ENCODE results near the gene NPPB. TPM values are rescaled to one million over a fixed set of nuclear protein-coding genes. Genes with fewer than 3 reads are reported as not detected.

Gene NPPB
- total and polyA plus RNA-seq, 9 of the 15 experiments (the other 6 are each of a cell fraction or from before 2014, with no cell fraction given) = not detected

- TF ChIP-seq CHD7 (IDR thresholded peaks at IDR 0.05; ENCODE audit: low read depth, low read length) (no peak), ZNF436 (CRISPR knock-in tag; IDR thresholded peaks at IDR 0.05) (peak; percentile 96), TGIF2 (CRISPR knock-in tag; IDR thresholded peaks at IDR 0.05) (peak; percentile 83; the same call in 1 of the 2 replicates), CHD1 (IDR thresholded peaks at IDR 0.05; ENCODE audit: low read length) (peak; percentile 26), NFE2L1 (tag; IDR thresholded peaks at IDR 0.05; ENCODE audit: borderline replicate concordance, low read depth) (no peak; the same call in 1 of the 2 replicates), GTF3C2 (IDR thresholded peaks at IDR 0.05; ENCODE audit: borderline replicate concordance, extremely low read depth, insufficient read length) (no peak), HNRNPH1 (optimal IDR thresholded peaks at IDR 0.05; ENCODE audit: low read depth, low read length) (no peak), FOS (IDR thresholded peaks at IDR 0.05; ENCODE audit: extremely low read depth, insufficient read length) (no peak), IRF2 (CRISPR knock-in tag; IDR thresholded peaks at IDR 0.05) (peak; percentile 82; the same call in 1 of the 2 replicates), SMARCB1 (IDR thresholded peaks at IDR 0.05; ENCODE audit: insufficient read length, low read depth) (no peak), CBX3 (IDR thresholded peaks at IDR 0.05; ENCODE audit: borderline replicate concordance in 1 of 2, low read length in 2 of 2) (peak in 1 of 2 experiments; percentile 97; a peak in 2 of 3 replicates), CCAR2 (IDR thresholded peaks at IDR 0.05; ENCODE audit: low read depth, low read length) (no peak), PCBP2 (IDR thresholded peaks at IDR 0.05; ENCODE audit: low read depth, low read length, poor library complexity, severe bottlenecking) (no peak), OTX1 (CRISPR knock-in tag; IDR thresholded peaks at IDR 0.05) (peak; percentile 100)
Measured at GRCh38 chr1:11908095-11908675, 49.4 kb upstream of the NPPB start (continued).

All from K562 (cell line).